WTC11 (cell line): ENCODE measurements around the gene PNO1.

Experiments
- ATF2 ChIP-seq: sonication (generic); formaldehyde crosslinking; IDR thresholded peaks from 2 replicates; pipeline ENCODE4 v1.8.1; 2022; ENCODE audit warnings: low read depth, missing genetic modification reagents, borderline replicate concordance
- CTCF ChIP-seq: fragments of 200-600 bp; IDR thresholded peaks from 2 replicates; pipeline ENCODE4 v1.8.0; 2022; ENCODE audit warnings: antibody characterized with exemption
- FOXK1 ChIP-seq: sonication (generic); formaldehyde crosslinking; IDR thresholded peaks from 2 replicates; pipeline ENCODE4 v1.8.0; 2022; ENCODE audit warnings: mild to moderate bottlenecking, moderate library complexity, missing genetic modification reagents
- MYBL2 ChIP-seq: sonication (generic); formaldehyde crosslinking; IDR thresholded peaks from 2 replicates; pipeline ENCODE4 v1.8.1; 2023; ENCODE audit warnings: mild to moderate bottlenecking, moderate library complexity, missing genetic modification reagents
- ZNF138 ChIP-seq: sonication (generic); formaldehyde crosslinking; conservative IDR thresholded peaks from 2 replicates; pipeline ENCODE4 v1.8.1; 2022; ENCODE audit warnings: mild to moderate bottlenecking, moderate library complexity, missing genetic modification reagents
- TF ChIP-seq, protein P1 (sequence below): sonication (generic); formaldehyde crosslinking; IDR thresholded peaks from 2 replicates; pipeline ENCODE4 v1.8.1; 2023; ENCODE audit warnings: mild to moderate bottlenecking, moderate library complexity, missing genetic modification reagents
- TF ChIP-seq, protein P2 (sequence below): sonication (generic); formaldehyde crosslinking; conservative IDR thresholded peaks from 2 replicates; pipeline ENCODE4 v1.8.1; 2022; ENCODE audit warnings: mild to moderate bottlenecking, missing genetic modification reagents
- TF ChIP-seq, protein P3 (sequence below): sonication (generic); formaldehyde crosslinking; IDR thresholded peaks from 2 replicates; pipeline ENCODE4 v1.8.1; 2023; ENCODE audit warnings: mild to moderate bottlenecking, missing genetic modification reagents

- TF ChIP-seq MYBL2 (CRISPR knock-in tag) (no peak), FOXK1 (CRISPR knock-in tag) (no peak), CTCF (no peak), ATF2 (CRISPR knock-in tag) (no peak), ZNF138 (CRISPR knock-in tag) (no peak)
- TF ChIP-seq, protein P1, sequence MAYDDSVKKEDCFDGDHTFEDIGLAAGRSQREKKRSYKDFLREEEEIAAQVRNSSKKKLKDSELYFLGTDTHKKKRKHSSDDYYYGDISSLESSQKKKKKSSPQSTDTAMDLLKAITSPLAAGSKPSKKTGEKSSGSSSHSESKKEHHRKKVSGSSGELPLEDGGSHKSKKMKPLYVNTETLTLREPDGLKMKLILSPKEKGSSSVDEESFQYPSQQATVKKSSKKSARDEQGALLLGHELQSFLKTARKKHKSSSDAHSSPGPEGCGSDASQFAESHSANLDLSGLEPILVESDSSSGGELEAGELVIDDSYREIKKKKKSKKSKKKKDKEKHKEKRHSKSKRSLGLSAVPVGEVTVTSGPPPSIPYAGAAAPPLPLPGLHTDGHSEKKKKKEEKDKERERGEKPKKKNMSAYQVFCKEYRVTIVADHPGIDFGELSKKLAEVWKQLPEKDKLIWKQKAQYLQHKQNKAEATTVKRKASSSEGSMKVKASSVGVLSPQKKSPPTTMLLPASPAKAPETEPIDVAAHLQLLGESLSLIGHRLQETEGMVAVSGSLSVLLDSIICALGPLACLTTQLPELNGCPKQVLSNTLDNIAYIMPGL (CRISPR knock-in tag), result no peak
- TF ChIP-seq, protein P2, sequence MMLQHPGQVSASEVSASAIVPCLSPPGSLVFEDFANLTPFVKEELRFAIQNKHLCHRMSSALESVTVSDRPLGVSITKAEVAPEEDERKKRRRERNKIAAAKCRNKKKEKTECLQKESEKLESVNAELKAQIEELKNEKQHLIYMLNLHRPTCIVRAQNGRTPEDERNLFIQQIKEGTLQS, result no peak
- TF ChIP-seq, protein P3, sequence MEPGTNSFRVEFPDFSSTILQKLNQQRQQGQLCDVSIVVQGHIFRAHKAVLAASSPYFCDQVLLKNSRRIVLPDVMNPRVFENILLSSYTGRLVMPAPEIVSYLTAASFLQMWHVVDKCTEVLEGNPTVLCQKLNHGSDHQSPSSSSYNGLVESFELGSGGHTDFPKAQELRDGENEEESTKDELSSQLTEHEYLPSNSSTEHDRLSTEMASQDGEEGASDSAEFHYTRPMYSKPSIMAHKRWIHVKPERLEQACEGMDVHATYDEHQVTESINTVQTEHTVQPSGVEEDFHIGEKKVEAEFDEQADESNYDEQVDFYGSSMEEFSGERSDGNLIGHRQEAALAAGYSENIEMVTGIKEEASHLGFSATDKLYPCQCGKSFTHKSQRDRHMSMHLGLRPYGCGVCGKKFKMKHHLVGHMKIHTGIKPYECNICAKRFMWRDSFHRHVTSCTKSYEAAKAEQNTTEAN, result no peak
Observed at GRCh38 chr2:68110102-68110501, 47.6 kb upstream of the PNO1 start.
